OCI-LY3 (cell line): ENCODE results near the gene GTF3C4.

Experiments
- EZH2phosphoT487 ChIP-seq: fragments of 200-600 bp; shearing (Covaris generic); IDR thresholded peaks from 2 replicates; pipeline ENCODE4 v1.6.1; 2018; ENCODE audit warnings: antibody characterized with exemption, mixed run types, low read depth
- TF ChIP-seq, protein P1 (sequence below): fragments of 200-600, 300-600 bp; sonication (generic); IDR thresholded peaks from 2 replicates; pipeline ENCODE4 v1.5.1; 2014; ENCODE audit warnings: antibody characterized with exemption, low read length, low read depth

- TF ChIP-seq, protein P1, sequence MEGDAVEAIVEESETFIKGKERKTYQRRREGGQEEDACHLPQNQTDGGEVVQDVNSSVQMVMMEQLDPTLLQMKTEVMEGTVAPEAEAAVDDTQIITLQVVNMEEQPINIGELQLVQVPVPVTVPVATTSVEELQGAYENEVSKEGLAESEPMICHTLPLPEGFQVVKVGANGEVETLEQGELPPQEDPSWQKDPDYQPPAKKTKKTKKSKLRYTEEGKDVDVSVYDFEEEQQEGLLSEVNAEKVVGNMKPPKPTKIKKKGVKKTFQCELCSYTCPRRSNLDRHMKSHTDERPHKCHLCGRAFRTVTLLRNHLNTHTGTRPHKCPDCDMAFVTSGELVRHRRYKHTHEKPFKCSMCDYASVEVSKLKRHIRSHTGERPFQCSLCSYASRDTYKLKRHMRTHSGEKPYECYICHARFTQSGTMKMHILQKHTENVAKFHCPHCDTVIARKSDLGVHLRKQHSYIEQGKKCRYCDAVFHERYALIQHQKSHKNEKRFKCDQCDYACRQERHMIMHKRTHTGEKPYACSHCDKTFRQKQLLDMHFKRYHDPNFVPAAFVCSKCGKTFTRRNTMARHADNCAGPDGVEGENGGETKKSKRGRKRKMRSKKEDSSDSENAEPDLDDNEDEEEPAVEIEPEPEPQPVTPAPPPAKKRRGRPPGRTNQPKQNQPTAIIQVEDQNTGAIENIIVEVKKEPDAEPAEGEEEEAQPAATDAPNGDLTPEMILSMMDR = no peak
- TF ChIP-seq EZH2phosphoT487 = no peak
Observed at GRCh38 chr9:132716007-132716406, 45.7 kb downstream of the GTF3C4 start.
